HCEC 1CT (cell line): ENCODE measurements around the gene CDK5RAP3.
"Not testable (repeated sequence)": the region's sequence is repeated elsewhere in the genome, so short reads cannot be mapped to it uniquely, and the experiment has no call there.

ENCODE experiments used
- DNase-seq: peaks from one replicate; pipeline ENCODE4 v3.0.0-alpha.2; 2017

The CDK5RAP3 gene

DNA sequence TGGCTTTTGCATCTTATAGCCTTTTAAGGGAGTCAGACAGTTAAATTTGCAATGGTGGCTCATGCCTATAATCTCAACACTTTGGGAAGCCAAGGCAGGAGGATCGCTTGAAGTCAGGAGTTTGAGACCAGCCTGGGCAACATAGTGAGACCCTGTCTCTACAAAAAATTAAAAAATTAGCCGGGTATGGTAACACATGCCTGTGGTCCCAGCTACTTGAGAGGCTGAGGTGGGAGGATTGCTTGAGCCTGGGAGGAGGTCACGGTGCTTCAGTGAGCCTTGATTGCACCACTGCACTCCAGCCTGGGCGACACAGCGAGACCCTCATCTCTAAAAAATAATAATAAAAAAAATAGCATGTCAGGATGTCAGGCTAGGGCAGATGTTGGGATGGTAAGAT is 30.7 kb downstream of the CDK5RAP3 start:
- not testable (repeated sequence) for DNase-seq

- peak; percentile 73 for DNase-seq
These were observed 31.5 kb downstream of the CDK5RAP3 start for GRCh38 chr17:48002266-48002915.

DNA sequence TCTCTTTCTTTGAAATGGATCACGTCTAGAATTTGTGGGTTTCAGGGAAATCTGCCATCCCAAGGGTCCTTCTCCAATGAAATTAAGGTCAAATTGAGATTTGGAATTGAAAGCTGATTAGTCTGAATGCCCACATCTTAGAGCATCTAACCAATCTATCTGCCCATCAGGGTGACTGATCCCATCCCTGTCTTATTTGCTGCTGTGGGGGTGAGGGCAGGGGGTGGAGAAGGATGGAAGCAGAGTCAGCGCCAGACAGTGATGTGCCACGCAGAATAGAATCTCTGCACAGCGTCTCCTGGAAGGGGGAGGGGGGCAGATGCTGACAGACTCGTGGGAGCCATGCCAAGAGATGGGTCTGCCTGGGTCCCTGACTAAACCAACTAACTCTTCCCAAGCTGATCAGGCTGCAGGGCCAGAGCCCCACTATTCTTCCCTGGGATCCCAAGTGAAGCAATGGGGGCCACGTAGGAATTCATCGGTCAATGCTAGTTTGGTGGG is 32.1 kb downstream of the CDK5RAP3 start:
- no peak for DNase-seq

GRCh38 chr17:48003417-48004151 is 32.7 kb downstream of the CDK5RAP3 start:
- DNase-seq, result no peak

DNA sequence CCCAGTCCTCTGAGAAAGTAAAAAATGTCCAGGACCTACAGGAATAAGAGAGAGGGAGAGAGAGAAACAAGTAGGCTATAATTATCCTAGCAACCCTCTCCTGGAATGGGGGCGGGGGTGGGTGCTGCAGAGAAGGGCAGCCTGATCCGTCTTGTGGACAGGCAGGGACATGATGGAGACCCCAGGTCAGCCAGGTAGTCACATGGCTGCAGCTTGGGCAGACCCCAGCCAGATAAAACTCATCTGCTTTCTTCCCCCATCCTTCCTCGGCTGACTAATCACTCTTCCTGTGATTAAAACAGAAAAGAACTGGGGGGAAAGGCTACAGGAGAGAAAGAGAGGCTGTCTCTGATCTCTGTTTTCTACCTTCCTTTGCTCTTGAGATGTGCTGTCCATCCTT is 34.1 kb downstream of the CDK5RAP3 start:
- DNase-seq, result no peak

DNA sequence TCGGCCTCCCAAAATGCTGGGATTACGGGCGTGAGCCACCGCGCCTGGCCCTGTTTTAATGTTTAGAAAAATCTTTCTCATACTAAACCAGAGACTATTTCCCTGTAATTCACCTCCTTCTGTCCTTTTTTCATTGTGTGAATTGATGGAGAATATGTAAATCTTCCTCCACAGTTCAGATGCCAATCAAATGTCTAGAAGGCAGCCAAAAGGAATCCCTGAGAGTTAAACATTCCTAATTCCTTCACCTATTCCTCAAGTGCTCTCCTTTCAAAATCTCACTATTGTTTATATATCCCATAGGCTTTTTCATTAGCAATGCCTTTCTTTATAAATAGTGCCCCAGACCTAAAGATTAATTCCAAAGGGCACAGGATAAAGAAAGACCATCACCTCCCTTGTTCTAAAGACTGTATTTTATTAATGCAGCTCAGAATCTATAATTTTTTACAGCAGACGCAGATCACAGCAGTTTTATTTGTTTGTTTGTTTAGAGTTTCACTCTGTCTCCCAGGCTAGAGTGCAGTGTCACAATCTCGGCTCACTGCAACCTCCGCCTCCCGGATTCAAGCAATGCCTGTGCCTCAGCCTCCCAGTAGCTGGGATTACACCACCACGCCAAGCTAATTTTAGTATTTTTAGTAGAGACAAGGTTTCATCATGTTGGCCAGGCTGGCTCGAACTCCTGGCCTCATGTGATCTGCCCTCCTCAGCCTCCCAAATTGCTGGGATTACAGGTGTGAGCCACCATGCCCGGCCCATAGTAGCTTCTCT is 36.2 kb downstream of the CDK5RAP3 start:
- DNase-seq, result no peak

- DNase-seq, result no peak
These were observed 39.3 kb downstream of the CDK5RAP3 start for GRCh38 chr17:48010193-48010592.

DNA sequence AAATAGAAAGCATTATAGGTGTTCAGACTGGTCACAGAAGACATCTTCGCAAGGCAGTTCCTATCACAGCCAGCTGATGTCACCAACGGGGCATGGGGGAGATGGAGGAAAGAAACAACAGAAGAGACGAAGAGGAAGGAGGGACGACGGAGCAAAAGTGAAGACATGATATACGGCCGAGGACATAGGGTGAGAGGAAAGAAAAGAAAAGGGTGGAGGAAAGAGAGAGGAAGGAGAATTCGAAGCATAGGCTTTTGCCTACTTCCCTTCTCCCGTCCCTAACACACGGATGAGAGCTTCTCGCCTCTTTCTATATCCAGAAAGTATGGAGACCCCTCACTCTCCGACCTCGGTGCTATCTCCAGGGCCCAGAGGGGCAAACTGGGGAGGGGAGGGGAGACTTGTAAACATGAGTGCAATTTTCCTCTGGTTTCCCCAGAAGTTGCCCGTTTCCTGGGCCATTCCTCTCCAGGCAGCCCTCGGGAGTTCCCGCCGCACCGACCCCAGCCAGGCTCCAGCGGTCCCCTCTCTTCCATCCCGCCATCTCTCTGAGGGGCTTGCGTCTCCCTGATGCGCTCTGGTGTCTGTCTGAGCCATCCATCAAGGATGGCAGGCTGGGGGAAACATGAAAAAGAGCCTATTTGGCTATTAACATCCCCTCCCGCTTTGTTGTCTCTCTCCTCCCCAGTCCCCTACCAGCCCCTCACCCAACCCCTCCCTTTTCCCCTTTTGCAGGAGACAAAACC is 40.7 kb downstream of the CDK5RAP3 start:
- no peak for DNase-seq

- no peak for DNase-seq
These were observed 41.2 kb downstream of the CDK5RAP3 start for GRCh38 chr17:48012151-48012520.

DNA sequence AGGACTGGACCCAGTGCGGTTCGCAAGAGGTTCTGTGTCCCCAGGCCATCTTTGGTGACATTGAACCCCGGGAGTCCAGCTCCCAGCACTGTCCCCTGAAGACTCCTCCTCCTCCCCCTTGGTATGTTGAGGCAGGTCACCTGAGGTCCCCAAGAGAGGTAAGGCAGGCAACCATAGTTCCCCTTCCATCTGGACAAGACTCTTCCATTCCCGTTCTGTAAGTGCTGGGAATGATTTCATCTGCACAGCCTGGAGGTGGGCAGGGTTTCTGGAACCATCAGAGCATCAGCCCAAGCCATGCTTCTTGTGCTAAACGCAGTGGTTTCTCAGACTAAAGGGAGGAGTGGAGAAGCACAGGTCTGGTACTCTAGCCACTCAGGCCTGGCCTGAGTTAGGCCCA is 41.7 kb downstream of the CDK5RAP3 start:
- DNase-seq, result no peak

DNA sequence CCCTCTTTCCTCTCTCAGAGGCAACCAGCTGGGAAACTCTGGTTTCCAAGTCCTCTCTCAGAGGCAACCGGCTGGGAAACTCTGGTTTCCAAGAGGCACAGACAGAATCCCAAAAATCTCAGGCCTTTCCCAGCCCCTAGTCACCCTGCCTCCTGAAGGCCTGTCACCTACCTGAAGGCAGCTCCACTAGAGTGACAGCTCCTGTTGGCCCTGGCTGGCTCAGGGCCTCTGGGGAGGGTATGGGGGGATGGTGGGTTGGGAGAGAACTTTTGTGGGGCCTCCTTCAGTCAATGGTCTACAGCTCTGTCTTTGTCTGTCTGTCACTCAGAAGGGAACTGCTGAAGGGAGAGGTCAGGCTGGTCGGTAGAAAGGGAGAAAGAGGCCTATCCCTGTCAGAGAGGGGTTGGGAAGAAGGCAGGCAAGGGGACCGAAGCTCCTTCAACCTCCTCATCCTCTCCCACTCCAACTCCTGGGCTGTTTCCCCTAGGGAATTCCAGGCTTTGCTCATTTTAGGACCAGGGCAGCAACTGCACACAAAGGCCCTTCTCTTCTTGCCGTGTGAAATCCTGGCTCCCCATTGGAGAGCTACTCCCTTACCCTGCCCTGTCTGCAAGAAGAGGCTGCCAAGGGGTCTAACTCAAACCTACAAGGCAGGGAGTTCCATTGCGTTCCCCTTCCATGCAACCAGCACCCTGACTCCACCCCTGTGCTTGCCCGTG is 43.1 kb downstream of the CDK5RAP3 start:
- no peak for DNase-seq

GRCh38 chr17:48014595-48015111 is 43.7 kb downstream of the CDK5RAP3 start:
- DNase-seq, result no peak

DNA sequence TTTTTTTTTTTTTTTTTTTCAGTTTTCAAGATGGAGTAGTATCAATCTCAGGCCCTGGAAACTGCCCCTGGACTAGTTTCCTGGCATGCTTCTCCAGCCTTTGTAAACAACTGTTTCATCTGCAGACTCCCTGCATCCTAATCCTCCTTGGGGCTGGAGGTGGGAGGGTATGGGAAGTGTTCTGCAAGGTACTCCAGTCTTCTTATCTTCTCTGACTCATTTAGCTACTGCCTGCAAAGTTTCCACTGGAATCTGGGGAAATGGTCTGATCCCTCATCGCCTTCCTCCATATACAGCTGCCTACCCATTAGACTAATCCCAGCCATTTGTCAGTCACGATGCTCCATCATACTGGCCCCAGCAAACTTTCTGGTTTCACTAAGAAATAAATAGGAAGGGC is 45.2 kb downstream of the CDK5RAP3 start:
- DNase-seq, result no peak

DNA sequence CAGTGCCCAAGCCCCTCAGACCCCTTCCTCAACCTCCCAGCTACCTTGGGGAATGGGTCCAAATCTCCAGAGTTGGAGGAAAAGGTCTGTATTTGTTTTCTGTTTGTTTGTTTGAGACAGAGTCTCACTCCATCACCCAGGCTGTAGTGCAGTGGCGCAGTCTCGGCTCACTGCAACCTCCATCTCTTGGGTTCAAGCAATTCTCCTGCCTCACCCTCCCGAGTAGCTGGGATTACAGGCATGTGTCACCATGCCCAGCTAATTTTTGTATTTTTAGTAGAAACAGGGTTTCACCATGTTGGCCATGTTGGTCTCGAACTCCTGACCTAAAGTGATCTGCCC is 46.9 kb downstream of the CDK5RAP3 start:
- DNase-seq, result not testable (repeated sequence)

DNA sequence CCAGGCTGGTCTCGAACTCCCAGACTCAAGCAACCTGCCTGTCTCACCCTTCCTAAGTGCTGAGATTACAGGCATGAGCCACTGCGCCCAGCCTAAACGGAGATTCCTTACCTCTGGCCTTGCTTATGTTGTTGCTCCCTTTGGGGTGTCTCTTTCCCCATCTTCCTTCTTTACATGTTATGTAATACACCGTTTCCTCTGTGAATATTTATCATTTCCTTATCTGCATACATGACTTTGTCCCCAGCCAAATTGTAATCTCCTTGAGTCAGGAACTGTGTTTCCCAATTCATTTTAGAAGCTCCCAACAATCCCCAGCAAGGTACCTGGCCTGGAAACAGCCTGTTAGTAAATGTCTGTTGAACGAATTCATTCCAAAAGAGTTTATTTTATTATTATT is 51.0 kb downstream of the CDK5RAP3 start:
- no peak for DNase-seq

DNA sequence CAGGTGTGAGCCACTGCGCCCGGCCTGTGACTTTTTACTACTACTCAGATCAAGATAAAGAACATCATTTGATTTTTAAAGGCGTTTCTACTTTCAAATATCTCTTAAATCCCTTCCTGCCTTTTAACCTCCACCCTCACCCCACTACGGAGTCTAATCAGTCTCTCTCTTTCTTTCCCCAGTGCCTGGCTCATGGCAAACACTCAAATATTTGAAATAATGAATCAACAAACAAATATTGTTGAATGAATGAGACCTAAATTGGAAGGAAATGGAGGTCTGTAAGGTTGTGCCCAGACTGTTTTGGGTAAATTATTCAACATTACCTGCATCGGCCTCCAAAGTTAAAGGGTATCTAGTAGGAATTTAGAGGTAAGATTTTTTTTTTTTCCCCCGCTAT is 52.0 kb downstream of the CDK5RAP3 start:
- no peak for DNase-seq

GRCh38 chr17:48023400-48024148 is 52.7 kb downstream of the CDK5RAP3 start:
- DNase-seq, result peak; percentile 68

DNA sequence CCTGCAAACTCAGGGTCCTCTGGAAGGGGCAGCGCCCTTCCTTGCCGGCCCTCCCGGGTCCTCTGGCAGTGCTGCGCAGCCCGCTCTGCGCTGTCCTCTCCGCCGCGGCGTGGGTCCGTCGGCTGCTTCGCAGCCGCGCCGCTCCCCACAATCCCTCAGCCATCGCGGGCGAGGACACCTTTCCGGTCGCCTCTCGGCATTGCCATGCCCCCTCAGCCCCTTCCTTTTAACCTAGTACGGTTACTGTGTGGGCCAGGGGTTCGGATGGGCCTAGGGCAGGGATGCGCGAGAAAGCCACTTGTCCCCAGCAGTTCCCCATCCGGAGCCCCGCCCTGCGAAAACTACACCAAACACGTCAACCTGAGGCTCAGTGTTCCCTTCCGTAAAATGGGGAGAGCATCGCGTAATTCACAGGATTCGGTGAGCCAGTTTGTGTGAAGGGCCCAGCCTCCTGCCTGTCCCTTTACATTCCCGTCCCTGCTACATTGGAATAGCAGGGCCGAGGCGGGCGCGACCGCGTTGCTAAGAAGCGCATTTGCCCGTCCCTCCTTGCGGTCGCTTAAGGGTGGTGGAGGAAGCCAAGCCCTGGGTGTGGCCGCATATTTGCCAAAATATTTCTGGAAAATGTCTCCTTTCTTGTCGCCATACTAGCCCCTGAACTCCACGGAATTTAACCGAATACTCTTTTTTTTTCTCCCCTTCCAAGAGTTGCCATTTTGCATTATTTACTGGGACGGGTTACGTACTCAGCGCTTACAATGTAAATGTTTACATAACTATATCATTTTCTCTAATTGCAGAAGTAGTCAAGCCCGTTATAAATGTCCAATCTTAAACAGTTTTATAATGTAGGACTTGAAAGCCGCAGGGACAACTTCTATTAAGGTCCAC is 53.5 kb downstream of the CDK5RAP3 start:
- DNase-seq, result no peak

- DNase-seq, result peak; percentile 96
These were observed 54.4 kb downstream of the CDK5RAP3 start for GRCh38 chr17:48025040-48025903.
